ENCODE measurements around the gene KRTAP5-5. TPM values are rescaled to one million over a fixed set of nuclear protein-coding genes. Genes with fewer than 3 reads are reported as not detected.

The KRTAP5-5 gene
- total and polyA plus RNA-seq, 2 of the 13 experiments (the other 11 are each of a cell fraction or from before 2014, with no cell fraction given): not detected

DNA sequence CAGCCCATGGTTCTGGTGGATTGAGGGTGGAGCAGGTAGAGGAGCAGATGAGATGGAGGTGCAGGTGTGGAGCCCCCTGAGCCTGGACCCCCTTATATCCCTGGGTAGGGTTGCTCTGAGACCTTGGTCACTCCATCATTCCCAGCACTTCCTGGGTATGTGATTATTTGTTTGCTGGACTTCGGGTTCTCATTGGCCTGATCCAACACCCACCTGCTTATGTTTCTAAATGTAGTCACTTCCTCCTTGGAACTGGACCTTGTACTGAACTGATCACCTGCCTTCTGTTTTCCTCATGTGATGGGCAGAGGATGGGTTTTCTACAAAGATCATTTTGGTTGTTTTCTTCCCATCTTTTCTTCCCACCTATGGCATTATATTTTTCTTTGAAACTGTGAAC is 7.5 kb upstream of the KRTAP5-5 start, which contains the start of gene KRTAP5-4 (continued):
- TF ChIP-seq, protein P1, sequence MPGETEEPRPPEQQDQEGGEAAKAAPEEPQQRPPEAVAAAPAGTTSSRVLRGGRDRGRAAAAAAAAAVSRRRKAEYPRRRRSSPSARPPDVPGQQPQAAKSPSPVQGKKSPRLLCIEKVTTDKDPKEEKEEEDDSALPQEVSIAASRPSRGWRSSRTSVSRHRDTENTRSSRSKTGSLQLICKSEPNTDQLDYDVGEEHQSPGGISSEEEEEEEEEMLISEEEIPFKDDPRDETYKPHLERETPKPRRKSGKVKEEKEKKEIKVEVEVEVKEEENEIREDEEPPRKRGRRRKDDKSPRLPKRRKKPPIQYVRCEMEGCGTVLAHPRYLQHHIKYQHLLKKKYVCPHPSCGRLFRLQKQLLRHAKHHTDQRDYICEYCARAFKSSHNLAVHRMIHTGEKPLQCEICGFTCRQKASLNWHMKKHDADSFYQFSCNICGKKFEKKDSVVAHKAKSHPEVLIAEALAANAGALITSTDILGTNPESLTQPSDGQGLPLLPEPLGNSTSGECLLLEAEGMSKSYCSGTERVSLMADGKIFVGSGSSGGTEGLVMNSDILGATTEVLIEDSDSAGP (CRISPR knock-in tag; IDR thresholded peaks at IDR 0.05; ENCODE audit: borderline replicate concordance): no peak
- TF ChIP-seq ZNF335 (CRISPR knock-in tag; IDR thresholded peaks at IDR 0.05): no peak

DNA sequence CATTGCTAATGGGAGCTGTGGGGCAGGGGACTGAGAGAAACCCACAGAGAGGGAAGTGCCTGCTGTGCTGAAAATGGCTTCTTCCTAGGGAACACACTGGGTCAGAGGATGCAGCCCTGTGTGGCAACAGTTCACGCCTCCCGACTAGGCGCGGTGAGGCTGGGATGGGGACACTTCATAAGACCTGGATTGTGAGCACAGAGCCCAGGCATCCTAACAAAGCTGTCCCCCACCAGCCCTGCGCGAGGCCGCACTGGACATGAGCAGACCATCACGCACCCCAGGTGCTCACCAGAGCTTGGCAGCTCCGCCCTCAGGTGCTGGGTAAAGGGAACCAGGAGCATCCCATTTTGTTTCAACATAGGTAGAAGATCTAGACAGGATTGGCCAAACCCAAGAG is 5.9 kb upstream of the KRTAP5-5 start:
- H3K4me1 ChIP-seq (ENCODE audit: insufficient read depth, low read length): no peaks in the 10 kb centered on the region
- CTCF ChIA-PET (ENCODE audit: low intra/inter-chr PET ratio, low total read pairs): no interaction called here
- in situ Hi-C loops (cut with HindIII; ENCODE audit: extremely low pct_ligation_motif_present, low pct_unique_long_range_greater_than_20kb) (no loop called here), intact Hi-C loops (cut with micrococcal nuclease; ENCODE audit: unreplicated experiment) (no loop called here)
- ATAC-seq (no peak), DNase-seq (ENCODE audit: low spot score) (no peak), FAIRE-seq (no peak)
- BruUV-seq (replicated peaks): no TSS peak
- H3K27me3 ChIP-seq (ENCODE audit: control insufficient read depth in 1 of 2, insufficient read depth in 2 of 2, low read length in 2 of 2): peaks cover 10 to 45% of the 10 kb centered on the region in 2 experiments
- TF ChIP-seq, protein P2, sequence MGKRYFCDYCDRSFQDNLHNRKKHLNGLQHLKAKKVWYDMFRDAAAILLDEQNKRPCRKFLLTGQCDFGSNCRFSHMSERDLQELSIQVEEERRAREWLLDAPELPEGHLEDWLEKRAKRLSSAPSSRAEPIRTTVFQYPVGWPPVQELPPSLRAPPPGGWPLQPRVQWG (CRISPR knock-in tag; IDR thresholded peaks at IDR 0.05; ENCODE audit: borderline replicate concordance, low read depth): no peak
- no peak for TF ChIP-seq TP53 (CRISPR knock-in tag; conservative IDR thresholded peaks at IDR 0.05)
- no peak for TF ChIP-seq ETV6 (CRISPR knock-in tag; conservative IDR thresholded peaks at IDR 0.05)
- TF ChIP-seq HOXD1 (CRISPR knock-in tag; IDR thresholded peaks at IDR 0.05): no peak
- no peak for TF ChIP-seq DNMT3B (CRISPR knock-in tag; conservative IDR thresholded peaks at IDR 0.05)
- no peak for TF ChIP-seq ZNF557 (CRISPR knock-in tag; IDR thresholded peaks at IDR 0.05)
- no peak for TF ChIP-seq RFX3 (CRISPR knock-in tag; IDR thresholded peaks at IDR 0.05)
- TF ChIP-seq AHR (CRISPR knock-in tag; IDR thresholded peaks at IDR 0.05): no peak
- TF ChIP-seq, protein P3, sequence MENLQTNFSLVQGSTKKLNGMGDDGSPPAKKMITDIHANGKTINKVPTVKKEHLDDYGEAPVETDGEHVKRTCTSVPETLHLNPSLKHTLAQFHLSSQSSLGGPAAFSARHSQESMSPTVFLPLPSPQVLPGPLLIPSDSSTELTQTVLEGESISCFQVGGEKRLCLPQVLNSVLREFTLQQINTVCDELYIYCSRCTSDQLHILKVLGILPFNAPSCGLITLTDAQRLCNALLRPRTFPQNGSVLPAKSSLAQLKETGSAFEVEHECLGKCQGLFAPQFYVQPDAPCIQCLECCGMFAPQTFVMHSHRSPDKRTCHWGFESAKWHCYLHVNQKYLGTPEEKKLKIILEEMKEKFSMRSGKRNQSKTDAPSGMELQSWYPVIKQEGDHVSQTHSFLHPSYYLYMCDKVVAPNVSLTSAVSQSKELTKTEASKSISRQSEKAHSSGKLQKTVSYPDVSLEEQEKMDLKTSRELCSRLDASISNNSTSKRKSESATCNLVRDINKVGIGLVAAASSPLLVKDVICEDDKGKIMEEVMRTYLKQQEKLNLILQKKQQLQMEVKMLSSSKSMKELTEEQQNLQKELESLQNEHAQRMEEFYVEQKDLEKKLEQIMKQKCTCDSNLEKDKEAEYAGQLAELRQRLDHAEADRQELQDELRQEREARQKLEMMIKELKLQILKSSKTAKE (CRISPR knock-in tag; IDR thresholded peaks at IDR 0.05; ENCODE audit: borderline replicate concordance): no peak
- no peak for TF ChIP-seq KDM4B (CRISPR knock-in tag; IDR thresholded peaks at IDR 0.05)
- no peak for TF ChIP-seq SP1 (IDR thresholded peaks at IDR 0.05)
- TF ChIP-seq SP1 (CRISPR knock-in tag; IDR thresholded peaks at IDR 0.05): no peak
- TF ChIP-seq ZFP62 (CRISPR knock-in tag; IDR thresholded peaks at IDR 0.05): no peak
- no peak for TF ChIP-seq RBFOX2 (IDR thresholded peaks at IDR 0.05; ENCODE audit: low read depth, low read length)
- TF ChIP-seq MAFK (conservative IDR thresholded peaks at IDR 0.05 in 1 of 2, IDR thresholded peaks at IDR 0.05 in 1 of 2; ENCODE audit: low read length in 2 of 2): no peak
- no peak for TF ChIP-seq EZH2 (conservative IDR thresholded peaks at IDR 0.05; ENCODE audit: low read depth, low read length)
- TF ChIP-seq DPF2 (CRISPR knock-in tag; IDR thresholded peaks at IDR 0.05; ENCODE audit: borderline replicate concordance, low read depth): no peak
- no peaks in the 10 kb centered on the region for H4K20me1 ChIP-seq (ENCODE audit: insufficient read depth, low read length)
- POLR2A ChIA-PET: no interaction called here
- H3K27ac ChIP-seq (ENCODE audit: extremely low read length, insufficient read depth, low read length): no peak overlapping the region
- no peak overlapping the region for H3K4me3 ChIP-seq (replicated peaks in 1 of 3; ENCODE audit: insufficient read depth in 1 of 3, low read depth in 2 of 3, low read length in 3 of 3)
- no peaks in the 10 kb centered on the region for H3K79me2 ChIP-seq (ENCODE audit: insufficient read depth, low read length)
- no peak overlapping the region for H2AFZ ChIP-seq (ENCODE audit: low read length)
- H3K36me3 ChIP-seq (replicated peaks in 1 of 2; ENCODE audit: control insufficient read depth in 1 of 2, insufficient read depth in 2 of 2, low read length in 2 of 2): no peaks in the 10 kb centered on the region
- no peak overlapping the region for H3K4me2 ChIP-seq (ENCODE audit: low read depth, low read length)
- WGBS (ENCODE audit: low lambda C conversion rate): 18% methylated on average over 5 of the region's 9 CpGs
- no peaks in the 10 kb centered on the region for H3K9me3 ChIP-seq (ENCODE audit: low read length)
- no peak overlapping the region for H3K9ac ChIP-seq (ENCODE audit: insufficient read depth, low read depth, low read length)
